Astrocyte (in vitro differentiated cells and primary cell): ENCODE data around the gene CPO. TPM values are rescaled to one million over a fixed set of nuclear protein-coding genes. Genes with fewer than 3 reads are reported as not detected.
A peak's percentile ranks its signal among the peaks of the same experiment; 100 is the strongest.

ENCODE experiments used
- DNase-seq: peaks from one replicate; pipeline ENCODE4 v3.0.0-alpha.2; 2010; ENCODE audit warnings: low read depth
- FAIRE-seq: peaks from 2 replicates; lab custom pipeline; 2011; peaks lifted over from hg19 to GRCh38; lab: Jason Lieb, UNC
- H2AFZ ChIP-seq: 2 replicates; pipeline ENCODE4 v1.6.0; 2012; ENCODE audit warnings: low read depth, low read length, inconsistent platforms
- H3K27ac ChIP-seq: 2 replicates; pipeline ENCODE4 v1.5.1; 2011; ENCODE audit warnings: low read depth, low read length, inconsistent platforms
- H3K27me3 ChIP-seq: 2 replicates; pipeline ENCODE4 v1.6.0; 2011; ENCODE audit warnings: low read length, inconsistent platforms; ENCODE audit not compliant: insufficient read depth
- H3K36me3 ChIP-seq: 2 replicates; pipeline ENCODE4 v1.5.1; 2011; ENCODE audit warnings: low read length, inconsistent platforms; ENCODE audit not compliant: insufficient read depth
- H3K4me1 ChIP-seq: 2 replicates; pipeline ENCODE4 v1.5.1; 2011; ENCODE audit warnings: low read length, inconsistent platforms; ENCODE audit not compliant: insufficient read depth
- H3K4me2 ChIP-seq: 2 replicates; pipeline ENCODE4 v1.6.0; 2012; ENCODE audit warnings: low read length, inconsistent platforms
- H3K4me3 ChIP-seq: 2 replicates; pipeline ENCODE4 v1.5.1; 2011; ENCODE audit warnings: low read depth, mild to moderate bottlenecking, low read length, inconsistent platforms; ENCODE audit not compliant: insufficient read depth
- H3K79me2 ChIP-seq: 2 replicates; pipeline ENCODE4 v1.6.0; 2012; ENCODE audit warnings: mild to moderate bottlenecking, low read length, inconsistent platforms; ENCODE audit not compliant: insufficient read depth
- H3K9ac ChIP-seq: 2 replicates; pipeline ENCODE4 v1.6.0; 2012; ENCODE audit warnings: mild to moderate bottlenecking, low read length, inconsistent platforms
- H3K9me3 ChIP-seq: 2 replicates; pipeline ENCODE4 v1.5.1; 2012; ENCODE audit warnings: low read depth, mild to moderate bottlenecking, low read length, inconsistent platforms; ENCODE audit not compliant: insufficient read depth
- H4K20me1 ChIP-seq: 2 replicates; pipeline ENCODE4 v1.6.0; 2012; ENCODE audit warnings: low read length, inconsistent platforms; ENCODE audit not compliant: insufficient read depth
- H3K27ac Mint-ChIP-seq: one replicate; pipeline ENCODE4 v1.8.0; 2021; ENCODE audit warnings: mild to moderate bottlenecking, mixed read lengths; ENCODE audit not compliant: unreplicated experiment
- H3K27me3 Mint-ChIP-seq: one replicate; pipeline ENCODE4 v1.8.0; 2021; ENCODE audit warnings: low read depth, mixed read lengths; ENCODE audit not compliant: unreplicated experiment
- H3K36me3 Mint-ChIP-seq: one replicate; pipeline ENCODE4 v1.8.0; 2021; ENCODE audit warnings: low read depth, mixed read lengths; ENCODE audit not compliant: unreplicated experiment
- H3K4me1 Mint-ChIP-seq: one replicate; pipeline ENCODE4 v1.8.0; 2021; ENCODE audit warnings: low read depth, mixed read lengths; ENCODE audit not compliant: unreplicated experiment
- H3K4me3 Mint-ChIP-seq: one replicate; pipeline ENCODE4 v1.8.0; 2021; ENCODE audit warnings: mild to moderate bottlenecking, moderate library complexity, mixed read lengths; ENCODE audit not compliant: unreplicated experiment
- H3K9me3 Mint-ChIP-seq: one replicate; pipeline ENCODE4 v1.8.0; 2021; ENCODE audit warnings: mild to moderate bottlenecking, mixed read lengths; ENCODE audit not compliant: unreplicated experiment
- CTCF ChIP-seq: IDR thresholded peaks from 2 replicates; pipeline ENCODE4 v1.5.1; 2011; ENCODE audit warnings: low read depth, mild to moderate bottlenecking, inconsistent platforms, low read length, moderate library complexity; ENCODE audit not compliant: insufficient read depth
- EZH2 ChIP-seq: IDR thresholded peaks from 2 replicates; pipeline ENCODE4 v1.6.1; 2012; ENCODE audit warnings: mild to moderate bottlenecking, low read length, inconsistent platforms; ENCODE audit not compliant: insufficient read depth
- total RNA-seq: library from RNA; stranded (reverse); gene quantifications from 2 replicates; pipeline ENCODE4 v1.2.1, GENCODE V29; 2021

The CPO gene
- total RNA-seq, 1 donor from 2014 or later: not detected

GRCh38 chr2:206986943-206987342 is 47.6 kb downstream of the CPO start:
- no peak overlapping the region for H3K27ac Mint-ChIP-seq
- Histone ChIP-seq H3K79me2 (no peaks in the 10 kb centered on the region), H3K27me3 (no peaks in the 10 kb centered on the region), H3K9ac (no peak overlapping the region), H3K9me3 (no peaks in the 10 kb centered on the region), H3K4me1 (peaks cover 11% of the 10 kb centered on the region), H2AFZ (no peak overlapping the region), H3K36me3 (no peaks in the 10 kb centered on the region), H4K20me1 (no peaks in the 10 kb centered on the region), H3K27ac (no peak overlapping the region), H3K4me3 (no peak overlapping the region), H3K4me2 (no peak overlapping the region)
- no peaks in the 10 kb centered on the region for H3K27me3 Mint-ChIP-seq
- FAIRE-seq: no peak
- H3K36me3 Mint-ChIP-seq: no peaks in the 10 kb centered on the region
- DNase-seq: no peak
- H3K4me1 Mint-ChIP-seq: peaks cover 17% of the 10 kb centered on the region
- no peaks in the 10 kb centered on the region for H3K9me3 Mint-ChIP-seq
- no peak overlapping the region for H3K4me3 Mint-ChIP-seq
- no peak for TF ChIP-seq CTCF
- TF ChIP-seq EZH2: no peak

- no peaks in the 10 kb centered on the region for H3K27me3 Mint-ChIP-seq
- DNase-seq (no peak), FAIRE-seq (no peak)
- no peak for TF ChIP-seq EZH2
- TF ChIP-seq CTCF: no peak
- Histone ChIP-seq H3K9me3 (no peaks in the 10 kb centered on the region), H3K27ac (no peak overlapping the region), H2AFZ (no peak overlapping the region), H3K79me2 (no peaks in the 10 kb centered on the region), H3K27me3 (no peaks in the 10 kb centered on the region), H3K36me3 (no peaks in the 10 kb centered on the region), H3K9ac (no peak overlapping the region), H3K4me2 (no peak overlapping the region), H3K4me1 (peaks cover 7% of the 10 kb centered on the region), H3K4me3 (no peak overlapping the region), H4K20me1 (no peaks in the 10 kb centered on the region)
- no peaks in the 10 kb centered on the region for H3K9me3 Mint-ChIP-seq
- H3K4me1 Mint-ChIP-seq: peaks cover 16% of the 10 kb centered on the region
- H3K27ac Mint-ChIP-seq: no peak overlapping the region
- H3K4me3 Mint-ChIP-seq: no peak overlapping the region
- no peaks in the 10 kb centered on the region for H3K36me3 Mint-ChIP-seq
These were observed 48.5 kb downstream of the CPO start for GRCh38 chr2:206987810-206988209.

DNA sequence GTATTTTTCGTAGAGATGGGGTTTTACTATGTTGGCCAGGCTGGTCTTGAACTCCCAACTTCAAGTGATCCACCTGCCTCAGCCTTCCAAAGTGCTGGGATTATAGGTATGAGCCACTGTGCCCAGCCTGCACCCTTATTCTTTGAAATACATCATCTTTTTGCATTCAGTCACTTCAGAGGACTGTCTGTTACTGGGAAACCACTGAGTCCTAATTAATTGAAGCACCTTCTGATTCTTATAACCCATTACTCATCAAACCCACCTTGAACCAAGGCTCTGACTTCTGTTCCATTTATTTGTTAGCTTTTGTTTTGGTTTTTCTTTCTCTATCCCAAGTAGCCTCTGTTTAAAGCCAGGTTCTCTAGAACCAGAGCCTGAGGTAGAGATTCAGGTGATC is 49.6 kb downstream of the CPO start:
- no peak for TF ChIP-seq CTCF
- TF ChIP-seq EZH2: no peak

More for the DNA sequence above, 49.6 kb downstream of the CPO start:
- H3K27ac Mint-ChIP-seq: no peak overlapping the region
- no peak overlapping the region for H3K4me3 ChIP-seq
- no peaks in the 10 kb centered on the region for H3K9me3 Mint-ChIP-seq
- H2AFZ ChIP-seq: peak overlapping the region; percentile 39
- no peak overlapping the region for H3K9ac ChIP-seq
- H3K4me2 ChIP-seq: no peak overlapping the region
- no peak for FAIRE-seq
- no peaks in the 10 kb centered on the region for H3K27me3 Mint-ChIP-seq
- no peak for DNase-seq
- H3K4me3 Mint-ChIP-seq: no peak overlapping the region
- H3K36me3 Mint-ChIP-seq: no peaks in the 10 kb centered on the region
- peaks cover 13% of the 10 kb centered on the region for H3K4me1 Mint-ChIP-seq
- no peaks in the 10 kb centered on the region for H3K9me3 ChIP-seq
- H3K36me3 ChIP-seq: no peaks in the 10 kb centered on the region
- H3K79me2 ChIP-seq: no peaks in the 10 kb centered on the region
- no peaks in the 10 kb centered on the region for H3K4me1 ChIP-seq
- H4K20me1 ChIP-seq: no peaks in the 10 kb centered on the region
- H3K27me3 ChIP-seq: no peaks in the 10 kb centered on the region
- H3K27ac ChIP-seq: no peak overlapping the region
